ENCODE results near the gene MED13L.

The MED13L gene

DNA sequence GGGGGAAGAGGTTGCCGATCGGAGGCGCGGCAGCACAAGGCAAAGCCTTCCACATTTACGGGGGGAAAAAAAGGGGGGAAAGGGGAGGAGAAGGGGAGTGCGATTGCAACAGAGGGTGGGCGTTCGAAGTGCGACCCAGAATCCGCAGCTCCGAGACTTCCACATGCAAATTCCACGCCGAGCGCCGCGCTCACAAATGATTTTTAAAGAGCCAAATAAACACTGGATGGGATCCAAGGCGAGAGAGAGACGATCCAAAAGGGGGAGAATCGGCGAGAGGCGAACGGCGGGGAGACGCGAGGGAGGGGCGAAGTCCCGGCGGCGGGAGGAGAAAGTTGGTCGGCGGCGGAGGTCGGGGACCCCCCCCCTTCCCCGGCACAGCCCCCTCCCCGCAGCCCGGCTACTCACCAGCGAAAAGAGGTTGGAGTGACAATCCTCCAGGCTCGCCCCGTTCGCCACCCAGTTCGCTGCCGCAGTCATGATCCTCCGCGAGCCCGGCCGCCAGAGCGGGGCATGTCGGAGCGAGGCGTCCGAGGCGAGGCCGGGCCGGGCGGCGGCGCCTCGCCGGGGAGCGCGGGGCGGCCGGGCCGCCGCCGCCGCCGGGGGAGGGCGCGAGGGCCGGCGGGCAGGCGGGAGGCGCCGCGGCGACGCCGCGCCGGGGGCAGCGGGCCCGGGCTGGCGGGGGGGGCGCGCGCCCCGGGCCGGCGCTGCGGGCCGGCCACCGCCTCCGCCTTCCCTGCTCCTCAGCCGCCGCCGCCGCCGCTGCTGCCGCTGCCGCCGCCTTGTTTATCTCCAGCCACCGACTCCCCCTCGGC lies 634 bp downstream of the MED13L start:
- TF ChIP-seq ZFX (IDR thresholded peaks at IDR 0.05; ENCODE audit: borderline replicate concordance) = no peak
- TF ChIP-seq, protein P1, sequence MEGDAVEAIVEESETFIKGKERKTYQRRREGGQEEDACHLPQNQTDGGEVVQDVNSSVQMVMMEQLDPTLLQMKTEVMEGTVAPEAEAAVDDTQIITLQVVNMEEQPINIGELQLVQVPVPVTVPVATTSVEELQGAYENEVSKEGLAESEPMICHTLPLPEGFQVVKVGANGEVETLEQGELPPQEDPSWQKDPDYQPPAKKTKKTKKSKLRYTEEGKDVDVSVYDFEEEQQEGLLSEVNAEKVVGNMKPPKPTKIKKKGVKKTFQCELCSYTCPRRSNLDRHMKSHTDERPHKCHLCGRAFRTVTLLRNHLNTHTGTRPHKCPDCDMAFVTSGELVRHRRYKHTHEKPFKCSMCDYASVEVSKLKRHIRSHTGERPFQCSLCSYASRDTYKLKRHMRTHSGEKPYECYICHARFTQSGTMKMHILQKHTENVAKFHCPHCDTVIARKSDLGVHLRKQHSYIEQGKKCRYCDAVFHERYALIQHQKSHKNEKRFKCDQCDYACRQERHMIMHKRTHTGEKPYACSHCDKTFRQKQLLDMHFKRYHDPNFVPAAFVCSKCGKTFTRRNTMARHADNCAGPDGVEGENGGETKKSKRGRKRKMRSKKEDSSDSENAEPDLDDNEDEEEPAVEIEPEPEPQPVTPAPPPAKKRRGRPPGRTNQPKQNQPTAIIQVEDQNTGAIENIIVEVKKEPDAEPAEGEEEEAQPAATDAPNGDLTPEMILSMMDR (IDR thresholded peaks at IDR 0.05) = no peak
- H3K27ac ChIP-seq = peak overlapping the region; percentile 81

DNA sequence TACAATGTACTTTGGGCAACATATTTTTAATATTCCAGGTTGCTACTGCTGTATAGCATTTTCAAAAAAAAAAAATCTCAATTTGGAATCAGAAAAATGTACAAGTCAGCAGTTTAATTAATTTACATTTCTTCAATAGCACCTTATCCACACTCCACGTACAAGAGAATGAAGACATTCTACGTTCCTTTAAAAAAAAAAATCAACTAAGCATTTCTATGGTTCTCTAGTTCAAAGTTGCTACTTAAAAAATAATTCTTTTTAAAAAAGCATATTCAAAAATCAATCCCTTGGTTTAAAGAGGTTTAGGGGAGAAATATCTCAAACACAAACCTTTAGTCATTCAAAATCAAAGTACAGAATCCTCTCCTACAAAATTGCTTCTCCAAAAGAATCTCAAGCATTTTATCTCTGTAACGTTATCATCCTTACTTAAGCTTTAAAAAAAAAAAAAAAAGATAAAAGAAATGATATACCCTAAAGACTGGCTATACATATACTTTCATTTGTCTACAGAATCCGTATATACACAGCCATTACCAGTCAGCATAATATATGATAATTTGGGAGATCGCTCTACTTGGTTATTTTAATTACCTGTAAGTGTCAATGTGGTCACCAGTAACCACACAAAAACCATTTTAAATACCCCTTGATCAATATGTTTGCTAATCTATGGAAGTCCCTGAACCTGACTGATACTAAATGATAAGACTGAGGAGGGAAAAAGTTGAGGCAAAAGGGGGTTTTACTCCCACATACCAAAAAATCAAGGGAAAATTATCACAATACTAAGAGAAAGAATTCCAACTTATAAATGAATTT lies 2.7 kb downstream of the MED13L start:
- TF ChIP-seq, protein P1 (IDR thresholded peaks at IDR 0.05) = no peak
- no peak for TF ChIP-seq ZFX (IDR thresholded peaks at IDR 0.05; ENCODE audit: borderline replicate concordance)
- H3K27ac ChIP-seq = no peak overlapping the region

DNA sequence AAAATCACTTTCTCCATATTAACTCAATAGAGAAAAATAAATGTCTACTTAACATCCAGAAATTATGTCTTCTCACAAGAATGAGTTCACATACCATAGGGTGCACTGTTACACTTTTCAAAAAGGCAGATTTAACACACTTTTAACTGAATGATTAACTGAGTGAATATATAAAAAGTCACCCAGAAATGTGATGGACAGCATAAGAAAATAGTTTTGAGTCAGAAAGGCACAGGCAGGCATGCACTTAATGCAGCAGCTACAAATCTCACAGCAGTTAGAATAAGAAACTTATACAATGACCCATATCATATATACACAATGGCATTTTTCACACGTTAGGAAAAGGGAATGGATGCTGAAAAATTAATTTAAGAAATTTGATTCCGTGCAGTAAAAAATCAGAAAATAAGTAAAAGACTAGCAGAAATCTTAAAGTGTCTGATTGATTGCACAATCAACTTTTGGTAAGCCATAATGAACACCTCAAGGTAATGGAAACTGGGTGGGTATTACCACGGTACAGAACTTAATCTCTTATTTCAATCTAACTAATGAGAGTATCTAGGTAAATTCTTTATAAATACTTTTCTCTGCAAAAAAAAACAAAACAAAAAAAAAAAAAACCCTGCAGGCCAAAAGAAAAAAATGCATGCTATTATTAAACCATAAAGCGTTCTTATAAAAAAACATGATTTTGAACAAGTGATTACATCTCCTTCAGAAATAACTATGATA lies 3.5 kb downstream of the MED13L start:
- TF ChIP-seq, protein P1 (IDR thresholded peaks at IDR 0.05) = no peak
- no peak for TF ChIP-seq ZFX (IDR thresholded peaks at IDR 0.05; ENCODE audit: borderline replicate concordance)
- H3K27ac ChIP-seq = no peak overlapping the region

DNA sequence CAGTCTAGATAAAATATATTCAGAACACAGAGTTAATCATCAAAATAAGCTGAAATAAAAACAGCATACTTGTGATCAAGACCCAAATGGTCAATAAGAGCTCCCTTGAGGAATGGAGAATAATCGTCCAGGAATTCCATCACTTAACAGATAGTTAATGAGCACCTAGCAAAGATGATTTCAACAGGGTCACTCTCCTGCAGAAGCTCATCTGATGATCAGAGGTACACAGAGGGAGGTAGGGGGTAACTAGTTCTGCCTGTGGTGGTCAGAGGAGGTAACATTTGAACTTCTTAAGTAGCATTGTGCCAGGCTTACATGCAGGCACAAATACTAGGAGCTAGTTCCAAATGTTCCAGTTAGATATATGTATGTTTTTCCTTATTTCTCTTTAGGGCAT lies 9.5 kb downstream of the MED13L start:
- H3K27ac ChIP-seq = no peak overlapping the region
- no peak for TF ChIP-seq ZFX (IDR thresholded peaks at IDR 0.05; ENCODE audit: borderline replicate concordance)
- TF ChIP-seq, protein P1 (IDR thresholded peaks at IDR 0.05) = no peak

DNA sequence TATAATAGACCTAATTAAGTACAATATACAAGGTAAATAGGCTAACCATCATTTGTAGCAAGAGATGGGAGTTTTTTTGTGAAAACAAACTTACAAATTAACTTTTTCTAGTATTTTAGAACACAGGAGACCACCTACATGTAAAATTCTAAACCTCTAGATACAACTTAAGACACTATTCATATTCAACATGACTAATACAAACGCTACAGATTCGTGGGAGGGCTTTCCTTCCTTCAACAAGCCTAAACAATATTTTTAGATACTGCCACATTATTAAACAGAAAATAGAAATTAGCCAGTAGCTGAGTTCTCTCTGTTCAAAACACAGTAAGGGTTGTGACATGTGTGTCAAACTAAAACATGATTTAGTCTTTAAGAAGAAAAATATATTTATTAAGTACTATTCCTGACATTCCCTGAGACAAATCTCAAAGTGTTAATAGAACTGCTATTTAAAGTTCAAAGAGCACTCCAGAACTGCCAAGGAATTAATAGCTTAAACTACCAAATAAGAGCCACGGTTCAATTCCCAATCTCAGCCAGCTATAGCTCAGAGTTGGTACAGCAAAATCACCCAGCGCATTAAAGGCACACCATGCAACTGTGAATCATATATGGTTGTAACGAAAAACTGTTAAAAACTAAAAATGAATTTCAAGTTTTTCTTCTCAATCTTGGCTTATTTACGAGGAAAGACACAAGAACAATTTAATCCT lies 10.7 kb downstream of the MED13L start:
- no peak for TF ChIP-seq ZFX (IDR thresholded peaks at IDR 0.05; ENCODE audit: borderline replicate concordance)
- TF ChIP-seq, protein P1 (IDR thresholded peaks at IDR 0.05) = no peak
- H3K27ac ChIP-seq = no peak overlapping the region

DNA sequence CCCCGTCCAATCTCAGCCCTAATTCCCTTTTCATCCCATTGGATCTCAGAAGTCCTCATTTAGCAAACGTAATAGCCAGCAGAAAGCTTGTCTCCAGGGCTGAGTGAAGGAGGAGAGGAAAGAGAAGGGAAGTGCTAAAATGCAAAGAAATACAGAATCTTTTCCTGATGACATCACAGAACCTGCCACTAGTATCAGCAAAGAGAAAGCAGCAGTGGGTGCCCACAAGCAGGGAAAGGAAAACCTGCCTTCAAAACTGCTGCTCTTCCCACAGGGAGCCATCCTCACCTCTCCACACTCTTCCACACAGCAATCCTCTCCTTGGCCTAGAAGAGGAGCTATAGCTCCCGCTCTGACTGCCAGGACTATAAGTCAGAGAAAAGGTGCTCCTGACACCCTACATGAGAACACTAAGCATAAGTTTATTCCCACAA lies 11.3 kb downstream of the MED13L start:
- no peak overlapping the region for H3K27ac ChIP-seq

More for the DNA sequence above, 11.3 kb downstream of the MED13L start:
- TF ChIP-seq, protein P1 (IDR thresholded peaks at IDR 0.05) = peak; percentile 19
- TF ChIP-seq ZFX (IDR thresholded peaks at IDR 0.05; ENCODE audit: borderline replicate concordance) = no peak

Measured in 22Rv1 (cell line).